GM12878 (cell line): Measurements from ENCODE around the gene SHC4. TPM values are rescaled to one million over a fixed set of nuclear protein-coding genes. Genes with fewer than 3 reads are reported as not detected.

ENCODE experiments used
- ATAC-seq: fragments of 200-7000 bp; cut with Tn5 transposase; 3 replicates; pipeline ENCODE4 v1.9.1; 2020; ENCODE audit warnings: mild to moderate bottlenecking, moderate library complexity
- BruUV-seq: library from RNA; stranded (reverse); fragments of 400-500 nt; replicated peaks from 2 replicates; lab custom pipeline; 2021; lab: Mats Ljungman, UMichigan
- CTCF ChIA-PET: fragments of 300-600 bp; sonication (Branson Sonifier 250); formaldehyde crosslinking; extraction: SDS; loops from one replicate; lab custom pipeline; 2021; ENCODE audit warnings: inconsistent platforms; lab: Yijun Ruan, JAX
- POLR2A ChIA-PET: fragments of 350-600 bp; formaldehyde crosslinking; extraction: SDS; loops from one replicate; lab custom pipeline; 2021; ENCODE audit warnings: inconsistent platforms; lab: Charles Lee
- RAD21 ChIA-PET: fragments of 300-600 bp; sonication (Branson Sonifier 250); formaldehyde crosslinking; loops from one replicate; lab custom pipeline; 2023; ENCODE audit warnings: antibody characterized with exemption; ENCODE audit not compliant: unreplicated experiment; lab: Charles Lee
- SMC1A ChIA-PET: fragments of 300-600 bp; sonication (Branson Sonifier 250); formaldehyde crosslinking; loops from one replicate; lab custom pipeline; 2023; ENCODE audit not compliant: unreplicated experiment, uncharacterized antibody; lab: Charles Lee
- DNase-seq: peaks from one replicate; pipeline ENCODE4 v3.0.0-alpha.2; 2011; ENCODE audit warnings: low read depth, low spot score
- FAIRE-seq: peaks from 3 replicates; lab custom pipeline; 2011; peaks lifted over from hg19 to GRCh38; lab: Jason Lieb, UNC
- H2AFZ ChIP-seq: 2 replicates; pipeline ENCODE4 v1.6.0; 2011; ENCODE audit warnings: low read depth, low read length, control low read depth; ENCODE audit not compliant: control insufficient read depth
- H3K27ac ChIP-seq: 2 replicates; pipeline ENCODE4 v1.5.1; 2011; ENCODE audit warnings: control low read depth; ENCODE audit not compliant: control insufficient read depth, insufficient read depth
- H3K27me3 ChIP-seq, 2 experiments: replicated peaks in 1 of 2; 2 replicates each; pipeline versions ENCODE4 v1.6.0 to v1.6.1; 2011; ENCODE audit warnings: low read length in 1 of 2; ENCODE audit not compliant: control insufficient read depth in 2 of 2, insufficient read depth in 2 of 2
- H3K36me3 ChIP-seq, 2 experiments: 2 replicates each; pipeline ENCODE4 v1.5.1; 2011; ENCODE audit warnings: low read length in 1 of 2; ENCODE audit not compliant: control insufficient read depth in 2 of 2, insufficient read depth in 2 of 2
- H3K4me1 ChIP-seq: 2 replicates; pipeline ENCODE4 v1.6.1; 2011; ENCODE audit warnings: mild to moderate bottlenecking, low read length, moderate library complexity, mixed read lengths; ENCODE audit not compliant: control insufficient read depth, insufficient read depth
- H3K4me2 ChIP-seq: 2 replicates; pipeline ENCODE4 v1.6.0; 2011; ENCODE audit warnings: control low read depth; ENCODE audit not compliant: control insufficient read depth, insufficient read depth
- H3K4me3 ChIP-seq: fragments of 200-600 bp; sonication (generic); 2 replicates; pipeline ENCODE4 v1.5.1; 2016
- H3K79me2 ChIP-seq: 2 replicates; pipeline ENCODE4 v1.6.0; 2011; ENCODE audit warnings: low read length; ENCODE audit not compliant: control insufficient read depth, insufficient read depth
- H3K9ac ChIP-seq: 2 replicates; pipeline ENCODE4 v1.8.0; 2011; ENCODE audit warnings: low read length, control low read depth, mixed read lengths; ENCODE audit not compliant: control insufficient read depth, insufficient read depth
- H3K9me3 ChIP-seq: replicated peaks from 3 replicates; pipeline ENCODE4 v1.5.1; 2011; ENCODE audit warnings: mild to moderate bottlenecking, low read length; ENCODE audit not compliant: control insufficient read depth, insufficient read depth
- H4K20me1 ChIP-seq: 2 replicates; pipeline ENCODE4 v1.6.0; 2011; ENCODE audit not compliant: control insufficient read depth, insufficient read depth
- E2F8 ChIP-seq: fragments of 450-650 bp; IDR thresholded peaks from 2 replicates; pipeline ENCODE4 v1.6.1; 2018; ENCODE audit warnings: mild to moderate bottlenecking, low read depth, moderate library complexity; ENCODE audit not compliant: partially characterized antibody
- HDGF ChIP-seq: fragments of 450-650 bp; IDR thresholded peaks from 2 replicates; pipeline ENCODE4 v1.6.1; 2016; ENCODE audit warnings: antibody characterized with exemption
- IKZF2 ChIP-seq, 2 experiments: fragments of 450-650 bp; IDR thresholded peaks; 2 replicates each; pipeline ENCODE4 v1.6.1; 2017; ENCODE audit warnings: mild to moderate bottlenecking in 2 of 2, moderate library complexity in 2 of 2
- IRF5 ChIP-seq: fragments of 450-650 bp; IDR thresholded peaks from 2 replicates; pipeline ENCODE4 v1.6.1; 2017; ENCODE audit warnings: borderline replicate concordance
- NFXL1 ChIP-seq: fragments of 450-650 bp; IDR thresholded peaks from 2 replicates; pipeline ENCODE4 v1.6.1; 2017; ENCODE audit warnings: antibody characterized with exemption, mild to moderate bottlenecking, borderline replicate concordance
- PRDM15 ChIP-seq: fragments of 450-650 bp; formaldehyde crosslinking; IDR thresholded peaks from 2 replicates; pipeline ENCODE4 v1.4.0; 2020; ENCODE audit warnings: mild to moderate bottlenecking, moderate library complexity
- RCOR1 ChIP-seq: conservative IDR thresholded peaks from 2 replicates; pipeline ENCODE4 v1.6.1; 2012; ENCODE audit warnings: low read depth, low read length, improper control_type of control experiment
- WGBS: methylation state at CpG from one replicate; pipeline ENCODE4 v1.1.6; 2016; ENCODE audit warnings: low lambda C conversion rate; ENCODE audit not compliant: insufficient replicate concordance, insufficient coverage; ENCODE audit errors: missing lambda C conversion rate; 5-methylcytosine and 5-hydroxymethylcytosine counted together
- in situ Hi-C: fragments of 300-500 bp; cut with MboI; formaldehyde crosslinking; loops from 9 replicates; pipeline ENCODE4 v1.14.3; 2018; ENCODE audit warnings: mixed read lengths
- intact Hi-C: fragments of 100-400 bp; cut with micrococcal nuclease; formaldehyde crosslinking; loops from one replicate; pipeline ENCODE4 v1.14.2; 2022; ENCODE audit not compliant: unreplicated experiment
- polyA plus RNA-seq, 11 experiments: library from polyadenylated mRNA; depleted of rRNA in 4 of 11; unstranded in 6 of 11; stranded (reverse) in 5 of 11; fragments of >200 nt; fragmentation: Nextera tagmentation in 4 of 11; fragmentation: Illumina TruSeq in 1 of 11; extraction: Ambion mirVana in 4 of 11; extraction: Trizol in 1 of 11; gene quantifications; 1 replicate in 1 of 11; 2 replicates in 10 of 11; pipeline versions ENCODE4 v1.2.1 to v1.2.3, GENCODE V29; 2011 to 2016; ENCODE audit warnings: inconsistent platforms in 2 of 11, missing spikeins in 2 of 11, low read depth in 1 of 11
- total RNA-seq, 4 experiments: library from RNA; depleted of rRNA in 3 of 4; stranded (reverse); fragments of >200 nt in 3 of 4; fragmentation: Illumina TruSeq in 1 of 4; extraction: Trizol in 1 of 4; gene quantifications; 2 replicates each; pipeline versions ENCODE4 v1.2.1 to v1.2.3, GENCODE V29; 2013 to 2021

SHC4 gene
- total and polyA plus RNA-seq, 10 of the 15 experiments (the other 5 are each of a cell fraction or from before 2014, with no cell fraction given) = 0.04 to 0.87 (median 0.14) TPM

DNA sequence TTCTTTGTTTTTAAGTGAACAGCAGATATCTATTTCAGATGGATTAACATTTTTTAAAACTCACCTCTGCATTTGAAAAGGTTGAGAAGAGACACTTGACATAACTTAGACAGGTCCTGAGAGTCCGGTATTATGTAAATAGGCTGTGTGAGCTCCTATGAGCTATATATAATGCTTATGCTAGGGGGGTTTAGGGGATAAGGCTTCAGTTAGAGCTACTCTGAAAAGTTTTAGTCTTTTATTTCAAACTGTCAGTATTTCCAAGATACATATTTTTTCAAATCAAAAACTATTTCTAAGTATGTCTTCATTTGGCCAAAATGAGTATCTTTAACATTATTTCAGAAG, 16.9 kb downstream of the SHC4 start (continued):
- TF ChIP-seq PRDM15 (CRISPR knock-in tag) = no peak
- no peak for TF ChIP-seq IRF5
- TF ChIP-seq RCOR1 = no peak
- TF ChIP-seq NFXL1 = no peak
- TF ChIP-seq IKZF2 (IDR thresholded peaks at IDR 0.05) = no peak

- Histone ChIP-seq H3K4me3 (no peak overlapping the region), H4K20me1 (no peaks in the 10 kb centered on the region), H3K79me2 (no peaks in the 10 kb centered on the region), H3K27me3 (no peaks in the 10 kb centered on the region), H3K36me3 (no peaks in the 10 kb centered on the region), H3K4me1 (no peaks in the 10 kb centered on the region), H3K4me2 (no peak overlapping the region), H3K9ac (no peak overlapping the region), H3K27ac (no peak overlapping the region), H3K9me3 (no peaks in the 10 kb centered on the region), H2AFZ (no peak overlapping the region)
- CTCF ChIA-PET = interaction anchor here (1.0 to 5.3 kb wide), 4 partner anchors 20 to 184 kb away, joined by 3 to 26 read pairs (median 13); partner anchors contain the start of gene SHC4
- SMC1A ChIA-PET = interaction anchor here (1.1 to 3.4 kb wide), 7 partner anchors 15 to 83 kb away, joined by 3 to 25 read pairs (median 3); partner anchors contain the start of gene SHC4
- RAD21 ChIA-PET = interaction anchor here (0.9 to 1.3 kb wide), 3 partner anchors 27 to 84 kb away, joined by 3 to 4 read pairs (median 3); partner anchors contain the start of gene EID1
- intact Hi-C loops = no loop called here
- 29% methylated on average over 5 of the region's 5 CpGs for WGBS
- in situ Hi-C loops = no loop called here
- POLR2A ChIA-PET = no interaction called here
- FAIRE-seq = no peak
- no TSS peak for BruUV-seq
- TF ChIP-seq E2F8 (no peak), HDGF (no peak)
- DNase-seq = no peak
- peak; percentile 78 for ATAC-seq
Observed at GRCh38 chr15:48946074-48946839, 17.5 kb downstream of the SHC4 start.
